Occipital lobe (tissue), 2 donors: ENCODE results near the gene NEMP1. TPM values are rescaled to one million over a fixed set of nuclear protein-coding genes. Genes with fewer than 3 reads are reported as not detected.
"Not testable (repeated sequence)": the region's sequence is repeated elsewhere in the genome, so short reads cannot be mapped to it uniquely, and the experiment has no call there.

Experiments
- DNase-seq: peaks from one replicate; lab custom pipeline; 2025; lab: John Stamatoyannopoulos, UW
- total RNA-seq: library from RNA; depleted of rRNA; stranded (reverse); fragments of >200 nt; gene quantifications from one replicate; pipeline ENCODE4 v1.2.3, GENCODE V29; 2014

Gene NEMP1, protein sequence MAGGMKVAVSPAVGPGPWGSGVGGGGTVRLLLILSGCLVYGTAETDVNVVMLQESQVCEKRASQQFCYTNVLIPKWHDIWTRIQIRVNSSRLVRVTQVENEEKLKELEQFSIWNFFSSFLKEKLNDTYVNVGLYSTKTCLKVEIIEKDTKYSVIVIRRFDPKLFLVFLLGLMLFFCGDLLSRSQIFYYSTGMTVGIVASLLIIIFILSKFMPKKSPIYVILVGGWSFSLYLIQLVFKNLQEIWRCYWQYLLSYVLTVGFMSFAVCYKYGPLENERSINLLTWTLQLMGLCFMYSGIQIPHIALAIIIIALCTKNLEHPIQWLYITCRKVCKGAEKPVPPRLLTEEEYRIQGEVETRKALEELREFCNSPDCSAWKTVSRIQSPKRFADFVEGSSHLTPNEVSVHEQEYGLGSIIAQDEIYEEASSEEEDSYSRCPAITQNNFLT
- total RNA-seq = 7.6 TPM

DNA sequence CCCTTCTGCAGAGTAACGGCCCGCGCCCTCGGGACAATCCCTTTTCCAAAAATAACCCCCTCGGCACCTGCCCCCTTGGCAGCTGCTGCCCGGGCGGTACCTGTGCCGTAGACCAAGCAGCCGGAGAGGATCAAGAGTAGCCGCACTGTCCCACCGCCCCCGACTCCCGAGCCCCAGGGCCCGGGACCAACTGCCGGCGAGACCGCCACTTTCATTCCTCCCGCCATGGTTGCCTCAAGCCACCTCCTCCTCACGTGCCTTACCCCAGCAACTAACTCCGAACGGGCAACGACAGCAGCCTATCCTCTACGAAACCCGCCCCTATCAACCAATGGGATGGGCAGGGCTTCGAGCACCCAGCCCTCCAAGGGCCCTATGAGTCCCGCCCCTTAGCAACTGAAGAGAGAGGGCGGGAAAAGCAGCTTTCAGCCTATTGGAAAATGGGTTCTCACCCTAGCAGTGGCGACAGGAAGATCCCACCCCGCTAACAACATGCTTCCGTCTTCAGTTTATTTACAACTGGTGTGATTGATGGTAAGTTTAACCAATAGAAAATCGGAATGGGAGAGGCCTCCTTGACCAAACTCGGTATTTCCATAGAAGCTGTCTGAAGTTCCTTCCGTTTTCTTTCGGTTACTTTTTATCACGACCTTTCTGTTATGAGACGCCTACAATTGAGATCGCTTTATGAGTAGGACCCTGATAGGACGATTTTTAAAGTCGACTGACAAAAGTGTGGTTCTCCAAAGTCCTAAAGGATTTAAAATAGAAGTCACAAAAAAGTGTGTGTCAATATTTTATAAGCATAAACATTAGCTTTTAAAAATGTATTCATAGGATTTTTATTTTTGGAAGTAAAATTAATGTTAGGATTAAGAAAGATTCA is at the start of gene NEMP1:
TSS of gene NEMP1 (minus strand) at position 273 of the 886 bp plus-strand sequence. CDS start at position 227, 46 bp downstream.
- DNase-seq = peak; percentile 98

DNA sequence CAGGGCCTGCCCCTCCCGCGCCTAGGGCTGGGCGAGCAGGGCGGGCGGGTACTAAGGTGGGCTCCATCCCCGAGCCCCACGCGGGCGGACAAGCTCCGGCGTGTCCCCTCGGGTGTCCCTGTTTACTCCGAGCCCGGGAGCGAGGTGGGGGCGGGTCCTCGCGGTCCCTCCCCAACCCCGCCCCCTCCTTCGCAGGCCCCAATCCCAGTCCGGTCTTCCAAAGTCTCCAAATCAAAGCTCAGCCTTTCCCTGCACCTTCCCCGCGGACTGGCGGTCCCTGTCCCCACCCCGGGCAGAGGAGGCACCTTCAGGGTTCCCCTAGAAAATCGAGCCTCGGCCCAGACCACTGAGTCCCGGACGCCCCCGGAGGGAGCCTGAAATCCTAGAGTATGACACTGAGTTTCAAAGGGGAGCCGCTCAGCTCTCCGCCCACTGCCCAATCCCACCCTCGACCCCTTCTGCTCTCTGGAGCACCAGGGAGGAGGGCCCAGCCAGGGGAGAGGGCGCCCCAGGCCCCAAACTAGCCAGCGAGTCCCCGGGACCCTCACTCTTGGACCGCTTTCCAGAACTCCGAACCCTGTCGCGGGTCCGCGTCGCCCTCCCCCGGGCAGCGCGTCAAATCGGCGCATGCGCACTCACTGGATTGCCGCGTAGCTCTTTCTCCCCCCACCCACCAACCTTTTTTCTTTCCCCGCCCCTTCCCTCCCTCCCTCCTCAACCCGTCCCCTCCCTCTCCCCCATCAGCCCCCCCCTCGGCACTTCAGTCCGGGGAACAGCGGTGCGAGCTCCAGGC is 49.3 kb upstream of the NEMP1 start, which contains the start of gene LRP1:
TSS of gene LRP1 (plus strand) at position 758 of the 793 bp plus-strand sequence. CDS start 482 bp downstream, outside the sequence.
- DNase-seq = peak; percentile 73

DNA sequence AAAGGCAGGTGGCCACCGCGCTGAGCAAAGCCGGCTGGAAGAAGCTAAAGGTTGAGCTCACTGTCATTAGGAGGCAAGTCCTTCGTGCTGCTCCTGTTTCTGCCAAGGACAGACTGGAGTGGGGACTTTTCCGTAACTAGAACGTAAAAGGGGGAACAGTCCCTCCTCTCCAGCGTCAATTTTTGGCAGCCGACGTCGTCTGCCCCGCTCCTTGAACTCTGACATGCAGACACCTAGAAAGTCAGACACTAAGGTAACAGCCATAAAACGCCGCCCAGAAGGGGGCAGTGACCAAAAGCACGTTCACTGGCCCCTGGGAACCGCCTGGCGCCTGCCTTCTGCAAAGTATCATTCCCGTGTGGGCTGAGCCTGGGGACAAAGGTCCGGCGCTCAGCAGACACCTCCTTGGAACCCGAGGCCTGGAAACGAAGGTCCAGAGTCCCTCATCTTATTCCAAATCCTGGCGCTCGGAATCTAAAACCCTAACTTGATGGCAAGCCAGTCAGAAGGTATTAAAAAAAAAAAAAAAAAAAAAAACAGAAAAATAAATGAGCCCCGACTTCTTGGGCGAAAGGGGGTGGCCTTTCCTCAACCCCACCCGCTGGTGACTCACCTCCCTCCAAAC is 48.6 kb upstream of the NEMP1 start:
- DNase-seq = peak; percentile 28

DNA sequence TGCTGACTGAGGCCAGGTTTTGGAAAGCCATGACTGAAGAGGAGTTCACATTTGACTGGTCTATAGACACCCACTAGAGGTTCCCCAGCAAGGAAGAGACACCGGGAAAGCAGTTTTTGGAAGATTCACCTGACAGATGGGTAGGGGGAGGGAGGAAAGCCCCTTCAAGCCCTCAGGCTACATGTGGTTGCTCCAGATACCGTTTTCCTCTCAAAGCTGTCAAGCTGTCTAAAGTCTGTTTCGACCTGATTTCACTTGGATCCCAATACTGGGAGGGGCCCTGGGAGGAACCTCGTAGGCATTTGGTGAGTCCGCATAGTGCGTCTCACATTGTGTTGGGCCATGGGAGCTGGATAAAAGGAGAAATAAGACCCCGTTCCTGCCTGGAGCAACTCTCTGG is 48.0 kb upstream of the NEMP1 start:
- no peak for DNase-seq

DNA sequence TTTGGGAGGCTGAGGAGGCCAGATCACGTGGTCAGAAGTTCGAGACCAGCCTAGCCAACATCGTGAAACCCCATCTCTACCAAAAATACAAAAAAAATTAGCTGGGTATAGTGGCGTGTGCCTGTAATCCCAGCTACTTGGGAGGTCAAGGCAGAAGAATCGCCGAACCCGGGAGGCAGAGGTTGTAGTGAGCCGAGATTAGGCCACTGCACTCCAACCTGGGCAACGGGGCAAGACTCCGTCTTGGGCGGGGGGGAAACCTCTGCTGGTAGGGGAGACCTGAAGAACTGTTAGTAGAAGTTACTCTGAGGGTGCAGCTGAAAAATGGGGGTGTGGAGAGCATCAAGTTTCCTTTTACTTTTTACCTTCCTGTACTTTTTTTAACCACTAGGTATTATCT is 47.5 kb upstream of the NEMP1 start:
- no peak for DNase-seq

DNA sequence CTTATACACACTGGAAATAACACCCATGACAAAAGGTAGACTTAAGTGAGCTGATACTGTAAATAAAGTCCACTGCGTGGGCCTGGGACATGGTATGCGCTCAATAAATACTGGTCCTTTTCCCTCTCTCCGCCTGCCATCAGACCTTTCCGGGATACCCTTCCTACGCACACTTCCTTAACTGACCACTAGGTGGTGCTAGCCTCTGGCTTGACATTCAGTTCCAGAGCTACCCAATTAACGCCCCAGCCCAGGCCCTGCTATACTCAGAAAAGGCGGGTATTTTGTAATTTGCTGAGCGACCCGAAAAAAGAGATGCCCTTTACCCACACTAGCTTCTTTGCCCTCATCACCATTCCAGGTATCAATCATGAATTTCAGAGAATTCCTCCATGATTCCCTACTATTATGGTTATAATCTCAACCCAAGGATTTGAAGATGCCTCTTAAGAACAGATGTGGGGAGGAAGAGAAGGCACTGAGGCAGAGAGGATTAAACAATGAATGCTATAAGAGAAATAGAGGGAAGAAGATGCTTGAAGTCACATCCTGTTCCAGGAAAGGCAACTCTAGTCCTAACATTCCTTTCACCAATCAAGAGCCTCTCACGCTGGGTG is 45.8 kb upstream of the NEMP1 start:
- peak; percentile 40 for DNase-seq

DNA sequence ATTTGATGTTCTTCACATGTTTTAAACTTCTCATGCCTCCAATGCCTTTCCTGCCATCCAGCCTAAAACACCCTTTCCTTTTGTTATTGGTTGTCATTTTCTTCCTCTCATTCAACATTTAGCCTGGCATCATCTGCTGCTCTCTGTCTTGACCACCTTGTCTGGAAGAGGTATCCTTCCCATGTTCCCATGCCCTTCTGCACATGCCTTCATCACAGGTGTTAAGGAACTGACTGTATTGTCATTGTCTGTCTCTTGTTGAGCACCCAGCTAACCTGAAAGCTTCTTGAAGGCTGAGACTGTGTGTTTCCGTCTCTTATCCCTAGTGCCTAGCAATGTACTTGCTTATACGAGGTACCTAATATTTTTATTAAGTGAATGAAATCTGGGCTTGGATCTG is 45.2 kb upstream of the NEMP1 start:
- DNase-seq = no peak

DNA sequence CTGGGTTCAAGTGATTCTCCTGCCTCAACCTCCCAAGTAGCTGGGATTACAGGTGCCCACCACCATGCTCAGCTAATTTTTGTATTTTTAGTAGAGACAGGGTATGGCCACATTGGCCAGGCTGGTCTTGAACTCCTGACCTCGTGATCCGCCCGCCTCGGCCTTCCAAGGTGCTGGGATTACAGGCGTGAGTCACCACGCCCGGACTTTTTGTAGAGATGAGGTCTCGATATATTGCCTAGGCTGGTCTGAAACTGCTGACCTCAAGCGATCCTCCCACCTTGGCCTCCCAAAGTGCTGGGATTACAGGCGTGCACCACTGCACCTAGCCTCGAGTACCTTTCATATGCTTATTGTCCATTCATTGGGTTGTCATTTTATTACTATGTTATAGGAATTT is 42.1 kb upstream of the NEMP1 start:
- DNase-seq = not testable (repeated sequence)

DNA sequence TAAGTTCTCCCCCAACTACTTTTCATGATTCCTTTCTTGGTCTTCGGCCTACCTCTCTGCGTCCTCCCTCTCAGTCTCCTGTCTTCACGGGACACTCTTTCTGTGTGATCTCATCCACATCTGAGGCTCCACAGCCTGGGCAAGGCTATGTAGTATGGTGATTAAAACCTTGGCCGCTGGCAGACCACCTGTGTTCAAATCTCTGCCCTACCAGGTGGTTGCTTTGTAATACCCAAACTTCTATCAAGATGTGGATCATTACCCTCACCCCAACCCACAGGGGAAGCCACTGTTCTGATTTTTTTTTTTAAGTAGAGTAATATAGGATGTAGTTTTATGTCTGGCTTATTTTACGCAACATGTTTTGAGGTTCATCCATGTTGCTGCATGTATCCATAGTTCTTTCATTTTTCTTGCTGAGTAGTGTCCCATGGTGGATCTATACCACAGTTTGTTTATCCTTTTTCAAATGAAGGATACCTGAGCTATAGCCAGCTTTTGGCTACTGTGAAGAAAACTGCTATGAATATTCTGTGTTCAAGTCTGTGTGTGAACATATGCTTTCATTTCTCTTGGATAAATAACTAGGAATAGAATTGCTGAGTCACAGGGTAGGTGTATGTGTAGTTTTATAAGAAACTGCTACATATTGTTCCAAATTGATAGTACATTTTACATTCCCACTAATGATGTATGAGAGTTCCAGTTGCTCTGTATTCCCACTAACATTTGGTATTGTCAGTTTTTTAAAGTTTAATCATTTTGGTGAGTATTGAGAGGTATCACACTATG is 40.9 kb upstream of the NEMP1 start:
- no peak for DNase-seq

DNA sequence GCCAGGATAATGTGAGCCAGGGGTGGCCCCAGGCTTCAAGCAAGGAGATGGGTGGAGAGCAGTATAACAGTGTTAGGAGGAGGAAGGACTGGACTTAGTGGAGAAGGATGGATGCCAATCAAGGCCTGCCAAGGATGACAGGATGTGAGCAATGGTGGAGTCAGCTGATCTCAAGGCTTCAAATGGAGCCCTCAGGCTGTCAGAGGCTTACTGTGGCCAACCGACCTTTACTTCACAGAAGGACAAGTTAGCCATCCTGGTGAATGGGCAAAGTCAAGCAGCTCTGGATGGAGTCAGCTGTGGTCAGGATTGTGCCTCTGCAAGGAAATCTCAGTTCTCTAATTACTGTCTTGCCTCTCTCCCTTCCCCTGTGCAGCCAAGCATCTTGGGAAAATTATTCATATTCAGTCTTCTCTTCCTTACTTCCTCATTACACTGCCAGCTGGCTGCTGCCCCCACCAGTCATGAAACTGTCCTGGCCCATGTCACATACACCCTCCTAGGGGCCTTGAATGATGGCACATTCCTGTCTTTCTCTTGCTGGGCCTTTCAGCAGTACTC is 40.2 kb upstream of the NEMP1 start:
- no peak for DNase-seq

DNA sequence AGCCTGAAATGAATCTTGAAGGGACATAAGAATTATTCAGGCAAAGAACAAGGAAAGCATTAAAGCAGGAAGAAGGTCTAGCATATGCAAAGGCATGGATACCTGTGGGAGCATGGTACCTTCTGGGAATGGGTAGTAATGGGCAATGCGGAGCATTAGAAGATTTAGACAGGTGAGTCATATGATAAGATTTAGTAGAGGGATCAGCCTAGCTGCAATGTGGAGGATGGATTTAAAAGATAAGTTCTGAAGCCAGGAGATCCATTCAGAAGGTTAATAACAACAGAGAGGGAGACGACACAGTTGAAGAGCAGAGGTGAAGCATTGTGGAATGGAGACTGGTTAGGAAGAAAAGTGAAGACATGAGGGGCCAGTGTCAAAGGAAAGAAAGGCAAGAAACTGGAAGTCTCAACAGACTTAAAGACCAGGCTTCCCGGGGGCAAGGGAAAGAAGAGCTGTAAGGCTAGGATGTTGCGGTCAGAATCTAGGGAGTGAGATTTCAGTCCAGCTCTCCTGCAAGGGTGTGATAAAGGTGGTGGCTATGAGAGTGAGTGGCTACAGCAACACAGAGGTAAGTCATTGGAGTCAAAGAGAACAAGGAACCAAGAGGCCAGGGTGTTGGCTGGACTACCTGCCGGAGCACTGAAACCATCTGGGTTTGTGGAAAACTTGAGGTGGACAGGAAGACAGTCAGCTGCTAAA is 38.1 kb upstream of the NEMP1 start:
- no peak for DNase-seq

DNA sequence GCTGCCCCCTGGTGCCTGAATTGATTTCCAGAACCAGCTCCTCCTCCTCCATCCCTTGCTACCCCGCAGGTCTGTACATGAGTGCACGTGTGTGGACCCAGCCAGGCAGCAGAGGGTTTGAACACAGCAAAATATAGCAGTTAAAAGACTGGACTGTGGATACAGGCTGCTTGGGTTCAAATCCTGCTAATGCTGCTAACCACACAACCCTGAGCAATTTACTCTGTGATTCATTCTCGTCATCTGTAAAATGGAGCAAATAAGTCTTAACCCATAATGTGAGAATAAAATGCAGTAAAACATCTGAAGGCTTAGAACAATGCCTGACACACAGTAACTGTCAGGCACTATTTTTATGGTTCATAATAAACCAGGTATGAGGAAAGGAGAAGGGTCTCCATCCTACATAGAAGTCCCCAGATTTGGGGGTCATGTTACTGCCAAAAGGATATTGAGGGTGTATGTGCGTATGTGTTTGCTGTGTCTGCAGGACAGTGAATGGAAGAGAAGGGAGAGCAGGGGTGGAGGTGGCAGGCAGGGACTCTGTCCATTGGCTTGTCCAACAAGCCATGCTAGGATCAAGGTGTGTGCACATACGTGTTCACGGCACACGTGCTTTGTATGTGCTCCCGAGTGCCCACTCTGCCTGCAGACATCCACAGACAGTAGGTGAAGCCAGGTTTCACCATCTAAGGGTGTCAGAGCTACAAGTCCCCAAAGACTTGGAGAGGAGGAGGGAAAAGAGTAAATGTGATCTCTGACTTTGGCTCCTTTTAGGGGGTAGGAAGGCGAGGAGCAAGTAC is 34.1 kb upstream of the NEMP1 start:
- no peak for DNase-seq

DNA sequence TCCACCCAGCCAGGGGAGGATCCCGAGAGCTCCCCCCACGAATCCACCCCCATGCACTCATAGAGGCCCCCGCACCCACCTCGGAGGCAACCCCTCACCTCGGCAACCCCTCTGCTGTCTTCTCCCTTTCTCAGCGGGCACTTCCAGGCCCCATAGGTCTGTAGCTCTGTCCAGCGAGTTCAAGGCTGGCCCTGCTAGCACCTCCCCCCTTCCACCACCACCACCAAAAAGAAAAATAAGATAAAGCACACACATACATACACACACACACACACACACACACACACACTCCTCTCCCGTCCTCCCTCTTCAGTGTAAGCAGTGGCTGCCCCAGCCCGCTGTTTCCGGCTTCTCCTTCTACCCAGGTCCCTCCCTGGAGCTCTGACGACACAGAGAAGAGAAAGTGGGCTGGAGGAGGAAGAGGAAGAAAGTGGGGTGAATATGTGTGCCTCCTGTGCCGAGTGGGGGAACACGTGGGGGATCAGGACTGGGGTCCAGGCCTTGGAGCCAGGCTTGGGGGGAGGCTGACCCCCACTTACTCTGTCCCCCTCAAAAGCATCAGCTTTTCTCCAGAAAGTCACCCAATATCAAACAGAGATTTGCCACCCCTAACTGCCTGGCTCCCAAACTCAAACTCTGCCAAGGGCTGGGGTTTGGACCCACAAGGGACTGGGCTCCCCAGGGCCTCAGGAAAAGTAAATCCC is 32.6 kb upstream of the NEMP1 start, which contains the start of gene STAT6:
TSS of gene STAT6 (minus strand) at position 332 of the 704 bp plus-strand sequence. CDS start 3,084 bp downstream, outside the sequence.
- peak; percentile 50 for DNase-seq

DNA sequence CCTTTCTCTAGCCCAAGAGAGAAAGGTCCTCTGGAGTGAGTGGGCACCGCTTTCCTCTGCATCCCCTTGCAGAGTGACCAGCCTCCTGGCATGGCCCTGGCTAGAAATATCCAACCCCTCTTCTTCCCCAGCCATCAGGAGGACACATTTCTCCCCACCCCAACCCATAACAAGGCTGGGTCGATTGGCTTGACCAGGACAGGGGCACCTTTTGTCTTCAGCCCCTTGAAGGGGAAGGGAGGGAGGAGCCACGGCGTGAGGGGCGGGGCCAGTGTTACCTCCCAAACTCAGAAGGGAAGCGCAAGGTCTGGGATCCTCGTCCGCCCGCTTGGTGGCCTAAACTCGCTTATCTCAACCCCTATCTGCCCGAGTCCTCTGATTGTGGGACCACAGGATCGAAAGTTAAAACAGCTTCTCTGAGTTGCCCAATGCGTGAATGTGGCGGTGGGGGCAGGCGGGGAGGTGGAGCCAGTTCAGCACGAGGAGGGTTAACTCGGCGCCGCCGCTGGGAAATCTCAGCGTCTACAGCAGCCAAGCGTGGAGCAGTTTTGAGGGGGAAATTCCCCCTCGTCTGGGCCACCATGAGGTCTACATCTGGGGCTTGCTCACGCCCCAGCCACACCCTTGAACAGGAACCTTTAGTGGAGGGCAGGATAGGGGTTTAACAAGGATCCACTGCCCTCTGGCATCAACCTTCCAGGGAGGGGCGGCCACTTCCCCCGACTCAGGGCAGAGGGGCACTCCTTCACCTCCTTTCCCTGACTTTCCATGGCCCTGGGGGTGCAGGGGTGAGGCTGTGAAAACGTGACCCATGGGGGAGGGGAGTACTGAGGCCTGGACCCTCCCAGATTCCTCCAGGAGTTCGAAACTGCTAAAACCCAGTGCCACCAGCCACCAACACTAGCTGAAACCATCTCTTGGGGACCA is 31.8 kb upstream of the NEMP1 start:
- DNase-seq = no peak

DNA sequence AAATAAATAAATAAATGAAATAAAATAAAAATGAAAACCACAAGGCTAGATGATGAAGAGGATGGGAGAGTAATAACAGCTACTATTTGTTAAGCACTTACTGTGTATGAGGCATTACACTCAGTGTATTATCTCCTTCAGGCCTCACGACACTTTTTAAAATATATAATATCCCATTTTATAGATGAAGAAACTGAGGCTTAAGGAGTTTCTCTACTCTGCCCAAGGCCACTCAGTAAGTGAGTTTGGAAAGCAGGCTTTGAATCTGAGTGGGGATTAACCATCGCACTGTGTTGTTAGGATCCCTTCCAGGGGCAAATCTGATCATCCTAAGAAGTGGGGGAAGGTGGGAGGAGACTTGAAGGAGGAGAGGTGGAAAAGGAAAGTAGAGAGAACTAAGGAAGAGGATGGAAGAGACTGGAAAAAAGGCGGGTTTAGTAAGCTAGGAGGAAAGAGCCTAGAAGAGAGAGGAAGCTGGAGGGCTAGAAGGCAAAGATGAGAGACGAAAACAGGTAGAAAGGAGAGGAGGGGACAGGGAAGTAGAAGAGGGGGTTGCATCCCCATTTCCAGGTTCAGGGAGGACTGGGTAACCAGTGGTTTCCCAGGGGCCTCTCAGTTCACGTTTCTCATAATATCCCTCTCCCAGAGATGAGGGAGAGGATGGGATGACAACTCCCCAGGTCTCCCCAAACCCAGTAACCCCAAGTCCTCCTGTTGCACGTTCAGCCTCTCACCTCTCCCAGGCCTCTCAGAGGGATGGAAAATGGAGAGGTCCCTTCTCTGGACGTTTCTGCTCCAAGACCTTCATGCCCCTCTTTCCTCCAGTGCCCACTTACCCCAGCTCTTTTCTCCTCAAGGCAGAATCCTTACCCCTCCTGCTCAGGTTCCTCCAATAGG is 30.9 kb upstream of the NEMP1 start:
- DNase-seq = no peak
